Chondrocyte (in vitro differentiated cells): Measurements from ENCODE around the gene MAP3K5. TPM values are rescaled to one million over a fixed set of nuclear protein-coding genes. Genes with fewer than 3 reads are reported as not detected.

Experiments used
- DNase-seq: peaks from one replicate; pipeline ENCODE4 v3.0.0; 2021; ENCODE audit warnings: mixed read lengths, low spot score
- H3K27ac Mint-ChIP-seq: one replicate; pipeline ENCODE4 v1.8.0; 2021; ENCODE audit warnings: mild to moderate bottlenecking, moderate library complexity, mixed read lengths; ENCODE audit not compliant: unreplicated experiment
- H3K27me3 Mint-ChIP-seq: 2 replicates; pipeline ENCODE4 v1.8.0; 2021; ENCODE audit warnings: low read depth, mixed read lengths
- H3K36me3 Mint-ChIP-seq: 2 replicates; pipeline ENCODE4 v1.8.0; 2021; ENCODE audit warnings: low read depth, mixed read lengths
- H3K4me1 Mint-ChIP-seq: 2 replicates; pipeline ENCODE4 v1.8.0; 2021; ENCODE audit warnings: low read depth, mild to moderate bottlenecking, mixed read lengths
- H3K4me3 Mint-ChIP-seq: one replicate; pipeline ENCODE4 v1.8.0; 2021; ENCODE audit warnings: mild to moderate bottlenecking, moderate library complexity, mixed read lengths; ENCODE audit not compliant: unreplicated experiment
- H3K9me3 Mint-ChIP-seq: 2 replicates; pipeline ENCODE4 v1.8.0; 2021; ENCODE audit warnings: low read depth, mixed read lengths
- CTCF ChIP-seq: fragments of 200-600 bp; sonication (generic); IDR thresholded peaks from 2 replicates; pipeline ENCODE4 v1.5.0; 2021; ENCODE audit warnings: antibody characterized with exemption, mild to moderate bottlenecking, moderate library complexity
- total RNA-seq: library from RNA; stranded (reverse); gene quantifications from 3 replicates; pipeline ENCODE4 v1.2.1, GENCODE V29; 2021

MAP3K5 gene
- total RNA-seq, 1 donor from 2014 or later, result 4.6 TPM

- TF ChIP-seq CTCF, result no peak
- Mint-ChIP-seq H3K4me1 (peaks cover 8% of the 10 kb centered on the region), H3K27me3 (no peaks in the 10 kb centered on the region)
These were observed 129.7 kb downstream of the MAP3K5 start for GRCh38 chr6:136662347-136663237.

GRCh38 chr6:136660727-136661126, 131.6 kb downstream of the MAP3K5 start:
- H3K36me3 Mint-ChIP-seq, result no peaks in the 10 kb centered on the region
- H3K27ac Mint-ChIP-seq, result no peak overlapping the region
- no peaks in the 10 kb centered on the region for H3K9me3 Mint-ChIP-seq
- no peak for DNase-seq
- no peak for TF ChIP-seq CTCF
- peaks cover 14% of the 10 kb centered on the region for H3K4me1 Mint-ChIP-seq
- no peaks in the 10 kb centered on the region for H3K27me3 Mint-ChIP-seq
- H3K4me3 Mint-ChIP-seq, result no peak overlapping the region

More at GRCh38 chr6:136662347-136663237, 129.7 kb downstream of the MAP3K5 start:
- Mint-ChIP-seq H3K27ac (no peak overlapping the region), H3K4me3 (no peak overlapping the region), H3K9me3 (no peaks in the 10 kb centered on the region), H3K36me3 (no peaks in the 10 kb centered on the region)
- DNase-seq, result no peak

- Mint-ChIP-seq H3K9me3 (no peaks in the 10 kb centered on the region), H3K27me3 (no peaks in the 10 kb centered on the region), H3K4me3 (no peak overlapping the region), H3K36me3 (no peaks in the 10 kb centered on the region), H3K4me1 (peaks cover 19% of the 10 kb centered on the region), H3K27ac (no peak overlapping the region)
- no peak for TF ChIP-seq CTCF
- DNase-seq, result no peak
These were observed 132.2 kb downstream of the MAP3K5 start for GRCh38 chr6:136659991-136660499.

GRCh38 chr6:136658711-136659110, 133.6 kb downstream of the MAP3K5 start:
- no peak overlapping the region for H3K4me3 Mint-ChIP-seq

More at GRCh38 chr6:136658711-136659110, 133.6 kb downstream of the MAP3K5 start:
- H3K9me3 Mint-ChIP-seq, result no peaks in the 10 kb centered on the region
- peaks cover 19% of the 10 kb centered on the region for H3K4me1 Mint-ChIP-seq
- H3K27me3 Mint-ChIP-seq, result no peaks in the 10 kb centered on the region
- DNase-seq, result no peak
- TF ChIP-seq CTCF, result no peak
- no peaks in the 10 kb centered on the region for H3K36me3 Mint-ChIP-seq
- no peak overlapping the region for H3K27ac Mint-ChIP-seq
